ENCODE measurements around the gene GBX2. TPM values are rescaled to one million over a fixed set of nuclear protein-coding genes. Genes with fewer than 3 reads are reported as not detected.

The GBX2 gene
- total RNA-seq, 1 donor from 2014 or later = not detected

DNA sequence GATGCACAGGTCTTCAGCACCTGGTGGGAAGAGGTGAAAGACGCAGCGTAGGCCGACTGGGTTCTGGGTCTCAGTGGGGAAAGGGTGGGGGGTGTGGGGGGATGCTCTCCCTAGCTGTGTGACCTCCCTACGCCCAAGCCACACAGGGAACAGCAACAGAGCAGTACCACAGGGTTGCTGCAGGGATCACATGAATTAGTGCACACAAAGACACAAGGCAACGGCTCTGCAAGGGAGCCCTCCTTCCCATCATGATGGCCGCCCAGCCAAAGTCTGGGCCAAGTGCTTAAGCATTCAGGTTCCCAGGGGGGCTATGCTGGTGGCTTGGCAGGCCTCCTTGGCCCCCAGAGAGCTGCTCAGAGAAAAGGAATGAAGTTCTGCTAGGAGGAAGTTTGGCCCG lies 28.2 kb upstream of the GBX2 start:
- Histone ChIP-seq H3K4me3 (ENCODE audit: low read depth, low read length) (no peak overlapping the region), H3K27me3 (ENCODE audit: control insufficient read depth, insufficient read depth, low read length) (peaks cover 2% of the 10 kb centered on the region), H3K36me3 (ENCODE audit: control insufficient read depth, insufficient read depth, low read length) (no peaks in the 10 kb centered on the region)
- TF ChIP-seq, protein P1, sequence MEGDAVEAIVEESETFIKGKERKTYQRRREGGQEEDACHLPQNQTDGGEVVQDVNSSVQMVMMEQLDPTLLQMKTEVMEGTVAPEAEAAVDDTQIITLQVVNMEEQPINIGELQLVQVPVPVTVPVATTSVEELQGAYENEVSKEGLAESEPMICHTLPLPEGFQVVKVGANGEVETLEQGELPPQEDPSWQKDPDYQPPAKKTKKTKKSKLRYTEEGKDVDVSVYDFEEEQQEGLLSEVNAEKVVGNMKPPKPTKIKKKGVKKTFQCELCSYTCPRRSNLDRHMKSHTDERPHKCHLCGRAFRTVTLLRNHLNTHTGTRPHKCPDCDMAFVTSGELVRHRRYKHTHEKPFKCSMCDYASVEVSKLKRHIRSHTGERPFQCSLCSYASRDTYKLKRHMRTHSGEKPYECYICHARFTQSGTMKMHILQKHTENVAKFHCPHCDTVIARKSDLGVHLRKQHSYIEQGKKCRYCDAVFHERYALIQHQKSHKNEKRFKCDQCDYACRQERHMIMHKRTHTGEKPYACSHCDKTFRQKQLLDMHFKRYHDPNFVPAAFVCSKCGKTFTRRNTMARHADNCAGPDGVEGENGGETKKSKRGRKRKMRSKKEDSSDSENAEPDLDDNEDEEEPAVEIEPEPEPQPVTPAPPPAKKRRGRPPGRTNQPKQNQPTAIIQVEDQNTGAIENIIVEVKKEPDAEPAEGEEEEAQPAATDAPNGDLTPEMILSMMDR (IDR thresholded peaks at IDR 0.05; ENCODE audit: insufficient read depth, low read length, severe bottlenecking) = no peak
- FAIRE-seq = no peak
- DNase-seq (ENCODE audit: low read depth) = no peak

DNA sequence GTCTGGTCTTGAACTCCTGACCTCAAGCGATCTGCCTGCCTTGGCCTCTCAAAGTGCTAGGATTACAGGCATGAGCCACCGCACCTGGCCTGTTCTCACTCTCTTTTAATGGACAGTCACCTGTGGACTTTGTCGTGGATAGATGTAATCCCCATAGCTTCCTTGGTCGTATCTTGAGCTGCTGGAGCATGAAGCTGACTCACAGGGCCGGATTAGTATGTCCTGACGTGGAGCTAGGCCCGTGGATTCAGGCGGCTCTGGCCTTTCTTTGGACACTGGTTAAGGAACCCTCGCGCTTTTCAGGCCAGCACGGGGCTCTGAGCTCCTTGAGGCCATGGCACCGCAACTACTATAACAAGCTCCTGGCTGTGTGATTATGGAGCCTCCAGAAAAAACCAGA lies 27.5 kb upstream of the GBX2 start:
- TF ChIP-seq, protein P1 (IDR thresholded peaks at IDR 0.05; ENCODE audit: insufficient read depth, low read length, severe bottlenecking) = no peak
- DNase-seq (ENCODE audit: low read depth) (no peak), FAIRE-seq (no peak)
- no peak overlapping the region for H3K4me3 ChIP-seq (ENCODE audit: low read depth, low read length)
- H3K36me3 ChIP-seq (ENCODE audit: control insufficient read depth, insufficient read depth, low read length) = no peaks in the 10 kb centered on the region
- peaks cover 3% of the 10 kb centered on the region for H3K27me3 ChIP-seq (ENCODE audit: control insufficient read depth, insufficient read depth, low read length)

- DNase-seq (ENCODE audit: low read depth) (no peak), FAIRE-seq (peak; percentile 32)
- TF ChIP-seq, protein P1 (IDR thresholded peaks at IDR 0.05; ENCODE audit: insufficient read depth, low read length, severe bottlenecking) = no peak
- Histone ChIP-seq H3K27me3 (ENCODE audit: control insufficient read depth, insufficient read depth, low read length) (peaks cover 4% of the 10 kb centered on the region), H3K4me3 (ENCODE audit: low read depth, low read length) (no peak overlapping the region), H3K36me3 (ENCODE audit: control insufficient read depth, insufficient read depth, low read length) (no peaks in the 10 kb centered on the region)
Observed at GRCh38 chr2:236194786-236195185, 26.6 kb upstream of the GBX2 start.

DNA sequence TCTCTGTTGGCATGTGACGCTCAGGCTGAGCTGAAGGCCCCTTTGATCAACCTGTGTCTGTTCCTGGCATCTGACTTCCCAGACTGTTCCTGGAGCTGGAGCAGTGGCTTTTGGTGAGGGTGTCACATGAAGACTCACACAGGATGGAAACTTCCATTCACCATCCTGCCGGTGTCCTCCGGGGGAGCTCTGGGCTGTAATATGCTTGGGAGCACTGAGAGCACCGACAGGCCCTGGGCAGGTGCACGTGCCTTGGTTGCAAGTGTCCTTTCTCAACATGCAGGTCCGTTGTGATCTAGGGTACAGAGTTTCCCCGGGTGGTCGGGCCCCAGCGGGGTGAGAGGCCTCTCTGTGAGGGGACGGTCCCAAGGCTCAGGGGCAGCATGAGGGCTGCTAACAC lies 24.8 kb upstream of the GBX2 start:
- FAIRE-seq = no peak
- TF ChIP-seq, protein P1 (IDR thresholded peaks at IDR 0.05; ENCODE audit: insufficient read depth, low read length, severe bottlenecking) = no peak
- DNase-seq (ENCODE audit: low read depth) = no peak

GRCh38 chr2:236190674-236191073 lies 22.5 kb upstream of the GBX2 start:
- Histone ChIP-seq H3K27me3 (ENCODE audit: control insufficient read depth, insufficient read depth, low read length) (peaks cover 4% of the 10 kb centered on the region), H3K4me3 (ENCODE audit: low read depth, low read length) (no peak overlapping the region), H3K36me3 (ENCODE audit: control insufficient read depth, insufficient read depth, low read length) (no peaks in the 10 kb centered on the region)
- FAIRE-seq (peak; percentile 18), DNase-seq (ENCODE audit: low read depth) (no peak)
- TF ChIP-seq, protein P1 (IDR thresholded peaks at IDR 0.05; ENCODE audit: insufficient read depth, low read length, severe bottlenecking) = no peak

More for the DNA sequence above, 24.8 kb upstream of the GBX2 start:
- Histone ChIP-seq H3K27me3 (ENCODE audit: control insufficient read depth, insufficient read depth, low read length) (peaks cover 4% of the 10 kb centered on the region), H3K4me3 (ENCODE audit: low read depth, low read length) (no peak overlapping the region), H3K36me3 (ENCODE audit: control insufficient read depth, insufficient read depth, low read length) (no peaks in the 10 kb centered on the region)

- DNase-seq (ENCODE audit: low read depth) (no peak), FAIRE-seq (no peak)
- TF ChIP-seq, protein P1 (IDR thresholded peaks at IDR 0.05; ENCODE audit: insufficient read depth, low read length, severe bottlenecking) = no peak
- no peak overlapping the region for H3K4me3 ChIP-seq (ENCODE audit: low read depth, low read length)
- H3K36me3 ChIP-seq (ENCODE audit: control insufficient read depth, insufficient read depth, low read length) = no peaks in the 10 kb centered on the region
- no peaks in the 10 kb centered on the region for H3K27me3 ChIP-seq (ENCODE audit: control insufficient read depth, insufficient read depth, low read length)
Observed at GRCh38 chr2:236184701-236185100, 16.5 kb upstream of the GBX2 start.

All from bronchial epithelial cell (primary cell).